ENCODE data around the gene REV1.
"Not testable (repeated sequence)": the region's sequence is repeated elsewhere in the genome, so short reads cannot be mapped to it uniquely, and the experiment has no call there.

REV1 gene

GRCh38 chr2:99476629-99477028 is 13.2 kb downstream of the REV1 start:
- Mint-ChIP-seq H3K4me1 (ENCODE audit: low read depth) (peaks cover 72% of the 10 kb centered on the region), H3K27ac (no peak overlapping the region), H3K9me3 (no peaks in the 10 kb centered on the region), H3K27me3 (no peaks in the 10 kb centered on the region), H3K36me3 (ENCODE audit: low read depth) (peaks cover 23% of the 10 kb centered on the region), H3K4me3 (no peak overlapping the region)
- DNase-seq, result no peak

DNA sequence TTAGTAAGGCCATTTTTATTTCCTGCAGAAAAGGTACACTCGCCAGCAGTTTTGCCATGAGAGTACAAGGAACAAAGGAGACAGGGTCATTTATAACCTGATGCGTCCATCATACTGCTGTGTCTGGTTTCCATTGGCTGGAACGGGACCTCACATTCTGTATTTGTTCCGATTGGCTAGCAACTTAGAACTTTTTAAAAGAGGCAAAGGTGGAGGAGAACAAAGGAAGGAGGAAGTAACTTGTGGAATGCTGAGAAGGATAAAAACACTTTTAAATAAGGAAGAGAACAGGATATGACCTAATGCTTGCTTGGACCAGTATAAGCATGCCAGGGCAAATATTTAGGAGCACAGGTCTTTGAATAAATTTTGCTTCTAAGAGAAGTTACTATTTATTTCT is 14.7 kb downstream of the REV1 start:
- DNase-seq, H3K9me3 Mint-ChIP-seq, H3K4me3 Mint-ChIP-seq, H3K27me3 Mint-ChIP-seq: not testable (repeated sequence)
- peaks cover 33% of the 10 kb centered on the region for H3K36me3 Mint-ChIP-seq (ENCODE audit: low read depth)
- H3K27ac Mint-ChIP-seq, result peak overlapping the region; percentile 20
- peaks cover 68% of the 10 kb centered on the region for H3K4me1 Mint-ChIP-seq (ENCODE audit: low read depth)

GRCh38 chr2:99473518-99474083 is 16.2 kb downstream of the REV1 start:
- Mint-ChIP-seq H3K27ac (no peak overlapping the region), H3K4me3 (no peak overlapping the region), H3K4me1 (ENCODE audit: low read depth) (peaks cover 72% of the 10 kb centered on the region), H3K36me3 (ENCODE audit: low read depth) (peaks cover 30% of the 10 kb centered on the region), H3K27me3 (no peaks in the 10 kb centered on the region), H3K9me3 (no peaks in the 10 kb centered on the region)
- no peak for DNase-seq

GRCh38 chr2:99472600-99472960 is 17.2 kb downstream of the REV1 start:
- H3K4me1 Mint-ChIP-seq (ENCODE audit: low read depth), result peaks cover 71% of the 10 kb centered on the region
- H3K36me3 Mint-ChIP-seq (ENCODE audit: low read depth), result peaks cover 29% of the 10 kb centered on the region
- no peaks in the 10 kb centered on the region for H3K9me3 Mint-ChIP-seq
- H3K27ac Mint-ChIP-seq, result no peak overlapping the region
- H3K27me3 Mint-ChIP-seq, result no peaks in the 10 kb centered on the region
- H3K4me3 Mint-ChIP-seq, result no peak overlapping the region
- DNase-seq, result no peak

- Mint-ChIP-seq H3K4me1 (ENCODE audit: low read depth) (peaks cover 70% of the 10 kb centered on the region), H3K9me3 (no peaks in the 10 kb centered on the region), H3K4me3 (no peak overlapping the region), H3K36me3 (ENCODE audit: low read depth) (peaks cover 31% of the 10 kb centered on the region), H3K27ac (no peak overlapping the region), H3K27me3 (no peaks in the 10 kb centered on the region)
- no peak for DNase-seq
Observed at GRCh38 chr2:99471654-99472599, 17.9 kb downstream of the REV1 start.

DNA sequence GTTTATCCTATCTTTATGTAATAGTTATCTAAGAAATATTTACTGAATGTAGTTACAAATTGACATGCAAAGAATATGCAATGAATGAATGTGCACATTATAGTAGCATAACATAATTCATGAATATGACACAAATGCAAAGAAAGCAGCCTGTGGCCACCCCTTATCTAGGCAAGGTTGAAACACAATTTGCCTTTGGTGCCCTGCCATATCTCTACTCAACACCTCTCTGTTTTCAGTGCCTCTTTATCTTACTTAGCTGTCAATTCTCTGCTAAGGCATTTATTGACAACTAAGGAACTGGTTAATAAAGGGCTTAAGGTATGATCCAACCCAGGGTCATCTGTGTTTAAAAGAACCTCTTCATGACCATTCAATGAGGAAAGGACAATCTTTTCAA is 18.9 kb downstream of the REV1 start:
- Mint-ChIP-seq H3K4me1 (ENCODE audit: low read depth) (peaks cover 67% of the 10 kb centered on the region), H3K36me3 (ENCODE audit: low read depth) (peaks cover 32% of the 10 kb centered on the region), H3K27ac (no peak overlapping the region), H3K9me3 (no peaks in the 10 kb centered on the region), H3K27me3 (no peaks in the 10 kb centered on the region), H3K4me3 (no peak overlapping the region)
- no peak for DNase-seq

- not testable (repeated sequence) for H3K9me3 Mint-ChIP-seq, H3K27me3 Mint-ChIP-seq, DNase-seq, H3K27ac Mint-ChIP-seq, H3K4me3 Mint-ChIP-seq
- Mint-ChIP-seq H3K4me1 (ENCODE audit: low read depth) (peaks cover 66% of the 10 kb centered on the region), H3K36me3 (ENCODE audit: low read depth) (peaks cover 32% of the 10 kb centered on the region)
Observed at GRCh38 chr2:99470459-99470858, 19.4 kb downstream of the REV1 start.

DNA sequence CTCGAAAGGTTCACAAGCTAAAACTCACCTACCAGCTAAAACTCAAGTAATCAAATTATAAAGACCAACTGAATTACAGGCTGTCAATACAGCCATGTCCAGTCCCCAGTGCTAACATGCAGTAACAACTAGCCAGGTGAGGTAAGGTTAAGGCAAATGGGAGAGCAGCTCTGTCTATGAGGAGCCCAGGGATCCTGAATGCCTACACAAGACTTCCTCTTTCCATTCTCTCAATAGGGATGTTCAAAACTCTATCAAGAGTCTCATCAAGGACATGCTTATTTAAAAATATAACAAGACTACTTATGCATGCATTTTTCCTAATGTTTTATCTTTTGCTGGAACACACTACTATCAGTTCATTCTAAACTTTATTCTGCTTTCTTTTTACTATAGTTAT is 20.4 kb downstream of the REV1 start:
- peaks cover 34% of the 10 kb centered on the region for H3K36me3 Mint-ChIP-seq (ENCODE audit: low read depth)
- no peaks in the 10 kb centered on the region for H3K9me3 Mint-ChIP-seq
- no peaks in the 10 kb centered on the region for H3K27me3 Mint-ChIP-seq
- H3K4me3 Mint-ChIP-seq, result no peak overlapping the region
- peaks cover 56% of the 10 kb centered on the region for H3K4me1 Mint-ChIP-seq (ENCODE audit: low read depth)
- DNase-seq, result no peak
- H3K27ac Mint-ChIP-seq, result no peak overlapping the region

DNA sequence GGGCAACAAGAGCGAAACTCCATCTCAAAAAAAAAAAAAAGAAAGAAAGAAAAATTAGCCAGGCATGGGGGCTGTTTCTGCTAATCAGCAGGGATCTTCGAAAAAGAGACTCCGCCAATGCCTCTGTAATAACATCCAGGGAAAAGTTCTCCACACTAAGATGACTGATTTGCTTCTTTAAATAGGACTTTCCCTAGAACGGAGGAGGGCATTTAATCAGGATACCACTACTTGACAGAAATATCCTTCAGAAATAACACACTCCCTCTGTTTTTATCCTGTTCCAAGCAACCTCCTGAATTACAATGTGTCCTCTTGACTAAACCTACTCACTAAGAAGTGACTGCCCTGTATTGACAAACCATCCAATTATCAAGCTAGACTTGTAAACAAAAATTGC is 21.7 kb downstream of the REV1 start:
- no peaks in the 10 kb centered on the region for H3K9me3 Mint-ChIP-seq
- H3K27ac Mint-ChIP-seq, result no peak overlapping the region
- no peak overlapping the region for H3K4me3 Mint-ChIP-seq
- no peaks in the 10 kb centered on the region for H3K27me3 Mint-ChIP-seq
- no peak for DNase-seq
- peaks cover 46% of the 10 kb centered on the region for H3K4me1 Mint-ChIP-seq (ENCODE audit: low read depth)
- peaks cover 42% of the 10 kb centered on the region for H3K36me3 Mint-ChIP-seq (ENCODE audit: low read depth)

DNA sequence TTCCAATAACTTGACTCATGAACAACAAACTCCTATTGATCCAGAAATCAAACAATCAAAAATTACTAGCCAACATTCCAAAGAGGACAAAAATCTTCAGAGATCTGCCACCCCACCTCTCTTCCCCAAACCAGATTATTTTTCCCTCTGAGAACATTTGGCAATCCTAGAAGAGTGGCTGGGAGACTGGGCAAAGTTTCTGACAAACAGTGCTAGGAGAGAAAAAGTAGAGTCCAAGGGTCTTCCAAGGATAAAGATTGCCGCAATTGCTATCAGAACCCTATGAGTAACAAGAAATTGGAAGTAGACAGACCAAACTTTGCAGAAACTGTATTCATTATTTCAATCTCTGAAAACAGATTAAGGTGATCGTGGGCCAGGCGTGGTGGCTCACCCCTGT is 22.4 kb downstream of the REV1 start:
- Mint-ChIP-seq H3K9me3 (no peaks in the 10 kb centered on the region), H3K27me3 (no peaks in the 10 kb centered on the region), H3K36me3 (ENCODE audit: low read depth) (peaks cover 44% of the 10 kb centered on the region), H3K27ac (no peak overlapping the region), H3K4me1 (ENCODE audit: low read depth) (peaks cover 40% of the 10 kb centered on the region), H3K4me3 (no peak overlapping the region)
- DNase-seq, result no peak

DNA sequence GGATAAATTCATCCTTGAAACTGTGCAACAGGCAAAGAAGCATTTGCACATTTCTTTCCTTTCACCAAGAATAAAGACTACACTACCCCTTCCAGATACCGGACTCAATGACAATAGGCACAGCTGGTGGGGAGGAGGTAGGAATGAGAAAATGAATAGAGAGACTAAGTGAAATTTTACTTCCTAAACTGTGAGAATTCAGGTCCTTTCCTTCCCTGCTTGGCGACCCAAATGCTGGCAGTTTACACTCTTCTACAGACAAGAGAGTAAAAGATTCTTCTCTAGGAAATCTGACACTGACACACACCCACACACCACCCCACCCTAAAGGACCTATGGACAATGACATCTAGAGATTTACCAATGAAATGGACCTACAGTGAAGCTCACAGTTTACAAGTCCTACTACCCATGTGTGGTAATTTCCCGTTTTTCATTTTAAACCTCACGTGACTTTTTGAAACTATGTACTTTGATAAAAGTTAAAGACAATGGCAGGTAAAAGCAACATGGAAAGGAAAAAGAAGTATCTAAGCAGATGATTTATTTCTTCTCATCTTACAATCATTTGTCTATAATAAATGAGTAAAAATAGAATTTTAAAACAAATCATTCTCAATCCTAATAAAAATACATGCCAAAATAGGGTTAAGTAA is 27.9 kb downstream of the REV1 start:
- Mint-ChIP-seq H3K4me1 (ENCODE audit: low read depth) (peaks cover 4% of the 10 kb centered on the region), H3K36me3 (ENCODE audit: low read depth) (peaks cover 68% of the 10 kb centered on the region), H3K4me3 (no peak overlapping the region), H3K9me3 (no peaks in the 10 kb centered on the region), H3K27ac (no peak overlapping the region), H3K27me3 (no peaks in the 10 kb centered on the region)
- DNase-seq, result no peak

GRCh38 chr2:99458529-99458928 is 31.3 kb downstream of the REV1 start:
- no peak for DNase-seq
- Mint-ChIP-seq H3K4me3 (no peak overlapping the region), H3K4me1 (ENCODE audit: low read depth) (peaks cover 5% of the 10 kb centered on the region), H3K36me3 (ENCODE audit: low read depth) (peaks cover 89% of the 10 kb centered on the region), H3K27ac (no peak overlapping the region), H3K9me3 (no peaks in the 10 kb centered on the region), H3K27me3 (no peaks in the 10 kb centered on the region)

DNA sequence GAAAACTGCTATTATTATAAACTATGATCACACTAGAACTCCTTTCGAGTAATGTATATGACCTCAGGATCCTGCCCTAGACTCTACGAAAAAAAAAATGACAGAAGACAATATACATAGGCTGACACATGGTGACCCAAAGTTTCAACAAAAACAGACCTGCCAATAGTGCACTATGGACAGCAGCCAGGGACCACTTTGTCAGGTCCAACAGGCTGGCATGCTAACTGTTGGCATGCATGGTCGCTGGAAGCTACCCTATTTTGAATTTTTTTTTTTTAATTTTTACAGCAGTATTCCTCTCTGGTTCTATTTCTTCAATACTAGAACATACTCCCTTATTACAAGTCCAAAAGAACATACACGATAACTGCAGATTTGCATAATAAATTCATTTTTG is 38.1 kb downstream of the REV1 start:
- Mint-ChIP-seq H3K9me3 (no peaks in the 10 kb centered on the region), H3K27ac (no peak overlapping the region), H3K4me3 (no peak overlapping the region), H3K27me3 (no peaks in the 10 kb centered on the region), H3K36me3 (ENCODE audit: low read depth) (peaks cover 82% of the 10 kb centered on the region), H3K4me1 (ENCODE audit: low read depth) (peaks cover 17% of the 10 kb centered on the region)
- DNase-seq, result no peak

- DNase-seq, result no peak
- no peaks in the 10 kb centered on the region for H3K9me3 Mint-ChIP-seq
- no peak overlapping the region for H3K27ac Mint-ChIP-seq
- H3K4me1 Mint-ChIP-seq (ENCODE audit: low read depth), result peaks cover 17% of the 10 kb centered on the region
- no peaks in the 10 kb centered on the region for H3K27me3 Mint-ChIP-seq
- H3K36me3 Mint-ChIP-seq (ENCODE audit: low read depth), result peaks cover 81% of the 10 kb centered on the region
- H3K4me3 Mint-ChIP-seq, result no peak overlapping the region
Observed at GRCh38 chr2:99451280-99451679, 38.5 kb downstream of the REV1 start.

GRCh38 chr2:99450199-99450598 is 39.6 kb downstream of the REV1 start:
- no peak for DNase-seq
- no peaks in the 10 kb centered on the region for H3K27me3 Mint-ChIP-seq
- H3K4me1 Mint-ChIP-seq (ENCODE audit: low read depth), result peaks cover 20% of the 10 kb centered on the region
- no peak overlapping the region for H3K27ac Mint-ChIP-seq
- H3K4me3 Mint-ChIP-seq, result no peak overlapping the region
- H3K36me3 Mint-ChIP-seq (ENCODE audit: low read depth), result peaks cover 77% of the 10 kb centered on the region
- H3K9me3 Mint-ChIP-seq, result no peaks in the 10 kb centered on the region

Measured in activated T-cell treated with anti-CD3 and anti-CD28 coated beads, Interleukin-2, amount 50 U/mL, for 24 hours (primary cell).